ENCODE results near the gene DOLK.
A peak's percentile ranks its signal among the peaks of the same experiment; 100 is the strongest.

Gene DOLK

GRCh38 chr9:128905964-128906363 is 41.4 kb downstream of the DOLK start:
- Mint-ChIP-seq H3K36me3 (peaks cover 27 to 30% of the 10 kb centered on the region in 2 donors), H3K27me3 (no peaks in the 10 kb centered on the region), H3K9me3 (no peaks in the 10 kb centered on the region), H3K4me3 (no peak overlapping the region), H3K27ac (no peak overlapping the region), H3K4me1 (peaks cover 17 to 23% of the 10 kb centered on the region in 2 donors)
- DNase-seq (no peak), ATAC-seq (replicated peaks) (no peak)

GRCh38 chr9:128903871-128904620 is 43.4 kb downstream of the DOLK start:
- peaks cover 18 to 20% of the 10 kb centered on the region in 2 donors for H3K36me3 Mint-ChIP-seq
- H3K4me1 Mint-ChIP-seq: peaks cover 30% of the 10 kb centered on the region in 2 donors
- no peak overlapping the region for H3K27ac Mint-ChIP-seq
- DNase-seq (no peak), ATAC-seq (replicated peaks) (no peak)
- no peak overlapping the region for H3K4me3 Mint-ChIP-seq
- H3K9me3 Mint-ChIP-seq: no peaks in the 10 kb centered on the region
- no peaks in the 10 kb centered on the region for H3K27me3 Mint-ChIP-seq

DNA sequence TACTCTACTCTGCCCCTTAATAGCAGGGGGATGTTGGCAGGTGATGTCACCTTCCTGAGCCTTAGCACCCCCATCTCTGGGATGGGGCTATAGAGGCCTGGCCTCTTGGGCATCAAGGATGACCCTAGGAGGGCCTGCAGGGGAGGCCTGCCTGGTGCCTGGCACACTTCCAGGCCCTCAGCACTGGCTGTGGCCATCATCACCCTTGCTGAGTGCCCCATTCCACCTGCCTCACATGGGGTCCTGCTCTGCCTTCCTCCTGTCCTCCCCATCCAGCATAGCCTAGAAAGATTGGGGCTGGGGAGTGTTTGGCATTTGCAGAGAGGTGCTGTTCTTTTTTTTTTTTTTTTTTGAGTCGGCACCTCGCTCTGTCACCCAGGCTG is 44.3 kb downstream of the DOLK start:
- no peak overlapping the region for H3K4me3 Mint-ChIP-seq
- peak overlapping the region; percentile 94 for H3K27ac Mint-ChIP-seq
- peaks cover 34 to 40% of the 10 kb centered on the region in 2 donors for H3K4me1 Mint-ChIP-seq
- DNase-seq: no peak
- H3K9me3 Mint-ChIP-seq: no peaks in the 10 kb centered on the region
- peaks cover 12 to 14% of the 10 kb centered on the region in 2 donors for H3K36me3 Mint-ChIP-seq
- no peak for ATAC-seq (replicated peaks)
- no peaks in the 10 kb centered on the region for H3K27me3 Mint-ChIP-seq

DNA sequence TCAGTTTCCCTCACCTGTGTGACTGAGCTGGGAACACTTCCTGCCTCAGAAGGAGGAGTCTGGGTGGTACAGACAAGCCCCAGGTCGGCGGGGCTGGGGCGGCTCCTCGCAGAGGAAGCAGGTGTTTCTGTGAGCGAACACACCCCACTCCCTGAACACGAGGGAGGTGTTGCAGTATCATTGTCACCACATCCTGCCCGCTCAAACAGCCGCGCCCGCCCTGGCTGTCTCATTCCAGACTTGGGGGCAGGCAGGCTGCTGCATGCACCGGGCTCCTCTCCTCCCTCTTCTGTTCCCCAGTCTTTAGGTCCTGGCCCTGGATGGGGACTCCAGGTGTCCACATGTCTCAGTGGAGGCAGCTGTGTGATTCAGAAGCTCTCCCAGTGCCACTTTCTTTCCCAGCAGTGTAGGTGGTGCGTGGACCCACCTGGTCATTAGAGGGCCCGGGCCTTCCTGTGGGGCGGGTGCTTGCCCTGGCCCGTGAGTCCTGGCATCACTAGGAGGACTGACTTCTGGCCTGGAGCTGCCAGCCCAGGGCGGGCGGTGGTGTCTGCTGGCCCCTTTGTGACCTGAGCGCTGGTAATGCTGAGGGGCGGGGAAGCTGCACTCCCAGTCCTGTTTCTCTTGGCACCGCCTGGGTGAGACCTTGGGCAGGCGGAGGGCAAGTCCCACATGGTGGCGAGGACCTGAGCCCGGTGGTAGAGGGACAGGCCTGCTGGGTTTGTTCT is 44.9 kb downstream of the DOLK start:
- Mint-ChIP-seq H3K36me3 (peaks cover 8 to 9% of the 10 kb centered on the region in 2 donors), H3K9me3 (no peaks in the 10 kb centered on the region), H3K4me1 (peaks cover 34 to 45% of the 10 kb centered on the region in 2 donors), H3K27me3 (no peaks in the 10 kb centered on the region), H3K4me3 (peak overlapping the region; percentile 52 to 64), H3K27ac (peak overlapping the region; percentile 94)
- ATAC-seq (replicated peaks) (peak; percentile 95 to 97), DNase-seq (peak; percentile 53)

GRCh38 chr9:128901822-128902221 is 45.6 kb downstream of the DOLK start:
- DNase-seq (no peak), ATAC-seq (replicated peaks) (peak in 1 of 2 donors; percentile 11)
- Mint-ChIP-seq H3K4me1 (peaks cover 32 to 45% of the 10 kb centered on the region in 2 donors), H3K27ac (peak overlapping the region; percentile 94), H3K27me3 (no peaks in the 10 kb centered on the region), H3K9me3 (no peaks in the 10 kb centered on the region), H3K36me3 (peaks cover 7 to 10% of the 10 kb centered on the region in 2 donors), H3K4me3 (peak overlapping the region in 1 of 2 donors; percentile 52)

DNA sequence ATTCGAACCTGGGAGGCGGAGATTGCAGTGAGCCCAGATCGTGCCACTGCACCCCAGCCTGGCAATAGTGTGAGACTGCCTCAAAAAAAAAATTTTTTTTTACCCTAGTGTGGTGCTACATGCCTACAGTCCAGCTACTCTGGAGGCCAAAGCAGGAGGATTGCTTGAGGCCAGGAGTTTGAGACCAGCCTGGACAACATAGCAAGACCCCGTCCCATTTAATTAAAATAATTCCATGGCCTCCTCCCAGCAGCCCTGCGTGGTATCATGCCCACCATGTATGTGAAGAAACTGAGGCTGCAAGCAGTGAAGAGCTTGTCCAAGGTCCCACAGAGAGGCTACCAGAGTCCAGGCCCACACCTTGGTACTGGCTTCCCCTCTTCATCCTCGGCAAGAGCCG is 46.0 kb downstream of the DOLK start:
- DNase-seq: no peak
- Mint-ChIP-seq H3K4me3 (no peak overlapping the region), H3K4me1 (peaks cover 30 to 45% of the 10 kb centered on the region in 2 donors), H3K9me3 (no peaks in the 10 kb centered on the region), H3K36me3 (peaks cover 7% of the 10 kb centered on the region in 2 donors), H3K27ac (no peak overlapping the region), H3K27me3 (no peaks in the 10 kb centered on the region)
- ATAC-seq (replicated peaks): no peak

DNA sequence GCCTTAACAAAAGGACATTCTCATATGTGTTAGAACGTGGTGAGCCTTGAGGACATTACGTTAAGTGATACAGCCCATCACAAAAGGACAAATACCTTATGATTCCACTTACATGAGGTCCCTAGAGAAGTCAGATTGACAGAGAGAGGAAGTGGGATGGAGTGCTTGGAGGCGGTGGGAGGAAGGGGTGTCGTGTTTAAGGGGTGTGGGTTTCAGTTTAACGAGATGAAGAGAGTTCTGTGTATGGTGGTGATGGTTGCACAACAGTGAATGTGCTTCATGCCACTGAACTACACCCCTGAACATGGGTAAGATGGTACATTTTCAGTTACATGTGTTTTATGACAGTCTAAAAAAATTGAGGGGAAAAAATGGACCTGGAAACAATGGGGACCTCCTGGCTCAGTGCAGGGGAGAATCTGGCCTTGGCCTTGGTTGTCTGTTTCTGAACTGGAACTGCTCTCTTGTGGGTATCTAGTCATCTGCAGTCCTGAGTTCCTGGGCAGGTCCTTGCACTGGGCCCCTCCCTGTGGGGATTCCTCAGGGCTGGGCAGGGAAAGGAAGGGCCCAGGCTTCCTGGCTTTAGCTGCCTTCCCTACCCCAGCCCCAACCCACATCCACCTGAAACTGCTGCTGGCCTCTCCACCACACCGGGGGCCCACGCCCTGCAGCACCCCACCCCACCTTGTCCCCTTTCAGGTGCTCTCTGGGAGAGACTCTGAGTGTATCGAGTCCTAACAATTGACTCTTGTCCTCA is 47.7 kb downstream of the DOLK start:
- ATAC-seq (replicated peaks): peak; percentile 22 to 37
- Mint-ChIP-seq H3K9me3 (no peaks in the 10 kb centered on the region), H3K4me1 (peaks cover 32 to 45% of the 10 kb centered on the region in 2 donors), H3K36me3 (peaks cover 7 to 10% of the 10 kb centered on the region in 2 donors), H3K4me3 (peak overlapping the region in 1 of 2 donors; percentile 31), H3K27me3 (no peaks in the 10 kb centered on the region), H3K27ac (peak overlapping the region; percentile 76)
- no peak for DNase-seq

- Mint-ChIP-seq H3K4me3 (peak overlapping the region in 1 of 2 donors; percentile 31), H3K36me3 (peaks cover 7 to 11% of the 10 kb centered on the region in 2 donors), H3K4me1 (peaks cover 32 to 45% of the 10 kb centered on the region in 2 donors), H3K27me3 (no peaks in the 10 kb centered on the region), H3K9me3 (no peaks in the 10 kb centered on the region), H3K27ac (peak overlapping the region; percentile 76)
- DNase-seq (no peak), ATAC-seq (replicated peaks) (peak in 1 of 2 donors; percentile 2)
Observed at GRCh38 chr9:128898845-128899565, 48.4 kb downstream of the DOLK start.

- Mint-ChIP-seq H3K36me3 (peaks cover 7 to 11% of the 10 kb centered on the region in 2 donors), H3K27me3 (no peaks in the 10 kb centered on the region), H3K9me3 (no peaks in the 10 kb centered on the region), H3K4me3 (no peak overlapping the region), H3K4me1 (peaks cover 30 to 45% of the 10 kb centered on the region in 2 donors), H3K27ac (peak overlapping the region; percentile 90)
- DNase-seq (no peak), ATAC-seq (replicated peaks) (no peak)
Observed at GRCh38 chr9:128898382-128898781, 49.0 kb downstream of the DOLK start.

GRCh38 chr9:128895556-128895955 is 51.8 kb downstream of the DOLK start:
- ATAC-seq (replicated peaks) (no peak), DNase-seq (no peak)
- Mint-ChIP-seq H3K27me3 (no peaks in the 10 kb centered on the region), H3K36me3 (peaks cover 9 to 15% of the 10 kb centered on the region in 2 donors), H3K9me3 (no peaks in the 10 kb centered on the region), H3K27ac (peak overlapping the region; percentile 73), H3K4me1 (peaks cover 18 to 28% of the 10 kb centered on the region in 2 donors), H3K4me3 (no peak overlapping the region)

All from stimulated activated naive B cell treated with anti-CD40 and anti-IgM and Interleukin-4, amounts not matched to agents 10 μg/mL and 1 μg/mL and 100 μg/mL, for 72 hours (primary cell).